ENCODE results near the gene SAMD3.
"Not testable (repeated sequence)": the region's sequence is repeated elsewhere in the genome, so short reads cannot be mapped to it uniquely, and the experiment has no call there.

The SAMD3 gene

GRCh38 chr6:130203370-130203769 lies 19.4 kb downstream of the SAMD3 start:
- Mint-ChIP-seq H3K4me1 (peaks cover 62% of the 10 kb centered on the region), H3K36me3 (ENCODE audit: insufficient read depth) (peaks cover 91% of the 10 kb centered on the region), H3K4me3 (peak overlapping the region; percentile 48), H3K9me3 (no peaks in the 10 kb centered on the region), H3K27me3 (no peaks in the 10 kb centered on the region), H3K27ac (ENCODE audit: low read depth) (peak overlapping the region; percentile 54)
- ATAC-seq (replicated peaks; ENCODE audit: extremely low read depth, poor library complexity, severe bottlenecking) (no peak), DNase-seq (ENCODE audit: low spot score in 2 of 2) (no peak)

- DNase-seq (ENCODE audit: low spot score in 2 of 2) (no peak), ATAC-seq (replicated peaks; ENCODE audit: extremely low read depth, poor library complexity, severe bottlenecking) (peak; percentile 72)
- H3K27ac Mint-ChIP-seq (ENCODE audit: low read depth) = peak overlapping the region; percentile 54
- peak overlapping the region; percentile 48 for H3K4me3 Mint-ChIP-seq
- peaks cover 87% of the 10 kb centered on the region for H3K36me3 Mint-ChIP-seq (ENCODE audit: insufficient read depth)
- H3K4me1 Mint-ChIP-seq = peaks cover 61% of the 10 kb centered on the region
- no peaks in the 10 kb centered on the region for H3K27me3 Mint-ChIP-seq
- no peaks in the 10 kb centered on the region for H3K9me3 Mint-ChIP-seq
These were observed 20.0 kb downstream of the SAMD3 start for GRCh38 chr6:130202782-130203181.

- Mint-ChIP-seq H3K4me3 (peak overlapping the region; percentile 35), H3K27ac (ENCODE audit: low read depth) (peak overlapping the region; percentile 74), H3K4me1 (peaks cover 62% of the 10 kb centered on the region), H3K36me3 (ENCODE audit: insufficient read depth) (peaks cover 74% of the 10 kb centered on the region), H3K27me3 (no peaks in the 10 kb centered on the region), H3K9me3 (no peaks in the 10 kb centered on the region)
- ATAC-seq (replicated peaks; ENCODE audit: extremely low read depth, poor library complexity, severe bottlenecking) = no peak
- DNase-seq (ENCODE audit: low spot score in 2 of 2) = no peak
These were observed 22.7 kb downstream of the SAMD3 start for GRCh38 chr6:130200020-130200419.

GRCh38 chr6:130198483-130199035 lies 24.2 kb downstream of the SAMD3 start:
- DNase-seq (ENCODE audit: low spot score in 2 of 2) (no peak), ATAC-seq (replicated peaks; ENCODE audit: extremely low read depth, poor library complexity, severe bottlenecking) (no peak)
- Mint-ChIP-seq H3K27ac (ENCODE audit: low read depth) (peak overlapping the region; percentile 80), H3K27me3 (no peaks in the 10 kb centered on the region), H3K4me1 (peaks cover 74% of the 10 kb centered on the region), H3K36me3 (ENCODE audit: insufficient read depth) (peaks cover 73% of the 10 kb centered on the region), H3K9me3 (no peaks in the 10 kb centered on the region), H3K4me3 (no peak overlapping the region)

- ATAC-seq (replicated peaks; ENCODE audit: extremely low read depth, poor library complexity, severe bottlenecking); H3K27me3 Mint-ChIP-seq; H3K9me3 Mint-ChIP-seq; DNase-seq (ENCODE audit: low spot score in 2 of 2): not testable (repeated sequence)
- Mint-ChIP-seq H3K36me3 (ENCODE audit: insufficient read depth) (peaks cover 70% of the 10 kb centered on the region), H3K4me3 (peak overlapping the region; percentile 43), H3K4me1 (peaks cover 74% of the 10 kb centered on the region), H3K27ac (ENCODE audit: low read depth) (peak overlapping the region; percentile 80)
These were observed 24.8 kb downstream of the SAMD3 start for GRCh38 chr6:130197816-130198482.

- H3K27ac Mint-ChIP-seq (ENCODE audit: low read depth) = peak overlapping the region; percentile 80
- not testable (repeated sequence) for H3K27me3 Mint-ChIP-seq; ATAC-seq (replicated peaks; ENCODE audit: extremely low read depth, poor library complexity, severe bottlenecking); H3K9me3 Mint-ChIP-seq; DNase-seq (ENCODE audit: low spot score in 2 of 2)
- H3K4me3 Mint-ChIP-seq = peak overlapping the region; percentile 6
- H3K36me3 Mint-ChIP-seq (ENCODE audit: insufficient read depth) = peaks cover 53% of the 10 kb centered on the region
- H3K4me1 Mint-ChIP-seq = peaks cover 82% of the 10 kb centered on the region
These were observed 28.3 kb downstream of the SAMD3 start for GRCh38 chr6:130194434-130194833.

GRCh38 chr6:130190701-130191690 lies 31.8 kb downstream of the SAMD3 start:
- ATAC-seq (replicated peaks; ENCODE audit: extremely low read depth, poor library complexity, severe bottlenecking) (no peak), DNase-seq (ENCODE audit: low spot score in 2 of 2) (no peak)
- Mint-ChIP-seq H3K27me3 (no peaks in the 10 kb centered on the region), H3K4me3 (no peak overlapping the region), H3K9me3 (no peaks in the 10 kb centered on the region), H3K27ac (ENCODE audit: low read depth) (peak overlapping the region; percentile 80), H3K36me3 (ENCODE audit: insufficient read depth) (peaks cover 56% of the 10 kb centered on the region), H3K4me1 (peaks cover 85% of the 10 kb centered on the region)

GRCh38 chr6:130189531-130190397 lies 33.0 kb downstream of the SAMD3 start:
- peak overlapping the region; percentile 77 for H3K27ac Mint-ChIP-seq (ENCODE audit: low read depth)
- H3K27me3 Mint-ChIP-seq = no peaks in the 10 kb centered on the region
- H3K36me3 Mint-ChIP-seq (ENCODE audit: insufficient read depth) = peaks cover 49% of the 10 kb centered on the region
- DNase-seq (ENCODE audit: low spot score in 2 of 2) = no peak
- ATAC-seq (replicated peaks; ENCODE audit: extremely low read depth, poor library complexity, severe bottlenecking) = no peak
- H3K9me3 Mint-ChIP-seq = no peaks in the 10 kb centered on the region
- H3K4me3 Mint-ChIP-seq = no peak overlapping the region
- peaks cover 82% of the 10 kb centered on the region for H3K4me1 Mint-ChIP-seq

- Mint-ChIP-seq H3K4me3 (peak overlapping the region; percentile 31), H3K27ac (ENCODE audit: low read depth) (peak overlapping the region; percentile 77), H3K4me1 (peaks cover 76% of the 10 kb centered on the region), H3K27me3 (no peaks in the 10 kb centered on the region), H3K36me3 (ENCODE audit: insufficient read depth) (peaks cover 49% of the 10 kb centered on the region), H3K9me3 (no peaks in the 10 kb centered on the region)
- DNase-seq (ENCODE audit: low spot score in 2 of 2) (no peak), ATAC-seq (replicated peaks; ENCODE audit: extremely low read depth, poor library complexity, severe bottlenecking) (no peak)
These were observed 34.4 kb downstream of the SAMD3 start for GRCh38 chr6:130188207-130188899.

- DNase-seq (ENCODE audit: low spot score in 2 of 2) = no peak
These were observed 35.2 kb downstream of the SAMD3 start for GRCh38 chr6:130187335-130188206.

GRCh38 chr6:130185658-130186057 lies 37.1 kb downstream of the SAMD3 start:
- Mint-ChIP-seq H3K27ac (ENCODE audit: low read depth) (peak overlapping the region; percentile 81), H3K27me3 (no peaks in the 10 kb centered on the region), H3K4me1 (peaks cover 59% of the 10 kb centered on the region), H3K9me3 (no peaks in the 10 kb centered on the region), H3K4me3 (no peak overlapping the region), H3K36me3 (ENCODE audit: insufficient read depth) (peaks cover 66% of the 10 kb centered on the region)
- DNase-seq (ENCODE audit: low spot score in 2 of 2) = no peak
- no peak for ATAC-seq (replicated peaks; ENCODE audit: extremely low read depth, poor library complexity, severe bottlenecking)

More at GRCh38 chr6:130187335-130188206, 35.2 kb downstream of the SAMD3 start:
- Mint-ChIP-seq H3K36me3 (ENCODE audit: insufficient read depth) (peaks cover 54% of the 10 kb centered on the region), H3K9me3 (no peaks in the 10 kb centered on the region), H3K27ac (ENCODE audit: low read depth) (peak overlapping the region; percentile 81), H3K4me1 (peaks cover 68% of the 10 kb centered on the region), H3K4me3 (no peak overlapping the region), H3K27me3 (no peaks in the 10 kb centered on the region)
- ATAC-seq (replicated peaks; ENCODE audit: extremely low read depth, poor library complexity, severe bottlenecking) = no peak
